Measurements from ENCODE around the gene ANXA2.

Gene ANXA2

DNA sequence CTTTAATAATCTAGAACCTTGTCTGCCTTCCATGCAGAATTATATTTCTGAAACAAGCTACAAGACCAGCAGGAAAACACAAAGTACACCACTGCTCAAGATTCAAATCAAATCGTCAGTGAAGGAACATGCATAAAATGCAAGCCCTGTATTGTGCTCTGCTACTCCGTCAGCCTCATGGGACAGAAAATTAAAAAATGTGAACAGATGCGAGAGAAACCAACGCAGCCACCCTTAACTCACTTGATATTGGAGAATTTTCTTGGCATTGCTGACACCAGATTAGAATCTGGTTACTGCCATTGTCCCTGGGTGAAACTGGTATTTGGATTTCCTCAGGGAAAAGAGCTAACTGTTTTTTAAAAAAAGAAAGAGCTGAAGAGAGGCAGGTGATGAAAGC lies 23.6 kb downstream of the ANXA2 start:
- H3K4me1 ChIP-seq (ENCODE audit: insufficient read depth, low read length), result peaks cover 46% of the 10 kb centered on the region
- peaks cover 31% of the 10 kb centered on the region for H3K36me3 ChIP-seq (ENCODE audit: insufficient read depth, low read length)
- no peak overlapping the region for H3K27ac ChIP-seq (ENCODE audit: low read depth, low read length)
- H3K9me3 ChIP-seq (ENCODE audit: low read length), result no peaks in the 10 kb centered on the region
- no peak overlapping the region for H3K4me3 ChIP-seq (ENCODE audit: low read depth in 1 of 2, low read length in 2 of 2)
- H3K27me3 ChIP-seq (ENCODE audit: control insufficient read depth in 1 of 2, insufficient read depth in 2 of 2, low read length in 2 of 2), result no peaks in the 10 kb centered on the region
- peak overlapping the region; percentile 5 for H3K9ac ChIP-seq (ENCODE audit: low read length)

DNA sequence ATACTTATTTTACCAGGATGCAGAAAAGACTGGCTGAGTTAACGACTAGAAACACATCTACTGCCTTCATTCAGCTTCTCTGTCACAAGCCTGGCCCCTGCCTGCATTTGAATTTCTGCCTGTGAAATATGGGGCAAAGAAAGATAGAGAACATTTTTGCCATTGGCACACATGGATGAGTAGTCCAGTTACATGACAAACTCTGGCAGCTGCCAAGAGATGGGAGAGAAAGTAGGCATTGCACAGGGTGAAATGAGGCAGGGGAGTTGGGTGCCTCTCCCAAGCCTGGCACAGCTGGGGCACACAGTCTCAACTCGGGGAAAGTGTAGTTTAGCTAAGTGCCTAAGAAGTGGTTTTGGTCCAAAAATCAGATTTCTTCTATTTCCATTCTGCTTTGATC lies 24.0 kb downstream of the ANXA2 start:
- Histone ChIP-seq H3K36me3 (ENCODE audit: insufficient read depth, low read length) (peaks cover 31% of the 10 kb centered on the region), H3K9ac (ENCODE audit: low read length) (no peak overlapping the region), H3K4me1 (ENCODE audit: insufficient read depth, low read length) (peaks cover 46% of the 10 kb centered on the region), H3K27me3 (ENCODE audit: control insufficient read depth in 1 of 2, insufficient read depth in 2 of 2, low read length in 2 of 2) (no peaks in the 10 kb centered on the region), H3K9me3 (ENCODE audit: low read length) (no peaks in the 10 kb centered on the region), H3K27ac (ENCODE audit: low read depth, low read length) (no peak overlapping the region), H3K4me3 (ENCODE audit: low read depth in 1 of 2, low read length in 2 of 2) (no peak overlapping the region)

DNA sequence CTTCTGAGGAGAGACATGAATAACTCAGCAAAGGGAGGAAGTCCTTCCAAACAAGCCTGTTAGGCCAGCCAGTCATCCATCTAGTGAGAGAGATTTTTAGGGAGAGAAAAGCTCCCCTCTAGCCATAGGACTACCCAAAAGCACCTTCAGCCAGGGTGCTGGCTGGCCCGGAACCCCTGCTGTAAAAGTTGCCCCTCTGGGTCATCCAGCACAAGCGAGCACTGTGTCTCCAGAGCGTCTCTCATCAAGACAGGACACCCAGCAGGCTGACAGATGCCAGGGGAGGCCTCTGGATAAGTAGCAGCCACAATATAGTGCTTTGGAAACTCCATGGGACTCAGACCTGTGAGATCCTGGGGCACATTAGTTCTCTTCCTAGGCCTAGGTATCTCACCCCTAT lies 24.5 kb downstream of the ANXA2 start:
- peaks cover 46% of the 10 kb centered on the region for H3K4me1 ChIP-seq (ENCODE audit: insufficient read depth, low read length)
- H3K36me3 ChIP-seq (ENCODE audit: insufficient read depth, low read length), result peaks cover 31% of the 10 kb centered on the region
- H3K9ac ChIP-seq (ENCODE audit: low read length), result no peak overlapping the region
- H3K9me3 ChIP-seq (ENCODE audit: low read length), result no peaks in the 10 kb centered on the region
- no peak overlapping the region for H3K4me3 ChIP-seq (ENCODE audit: low read depth in 1 of 2, low read length in 2 of 2)
- no peak overlapping the region for H3K27ac ChIP-seq (ENCODE audit: low read depth, low read length)
- H3K27me3 ChIP-seq (ENCODE audit: control insufficient read depth in 1 of 2, insufficient read depth in 2 of 2, low read length in 2 of 2), result no peaks in the 10 kb centered on the region

DNA sequence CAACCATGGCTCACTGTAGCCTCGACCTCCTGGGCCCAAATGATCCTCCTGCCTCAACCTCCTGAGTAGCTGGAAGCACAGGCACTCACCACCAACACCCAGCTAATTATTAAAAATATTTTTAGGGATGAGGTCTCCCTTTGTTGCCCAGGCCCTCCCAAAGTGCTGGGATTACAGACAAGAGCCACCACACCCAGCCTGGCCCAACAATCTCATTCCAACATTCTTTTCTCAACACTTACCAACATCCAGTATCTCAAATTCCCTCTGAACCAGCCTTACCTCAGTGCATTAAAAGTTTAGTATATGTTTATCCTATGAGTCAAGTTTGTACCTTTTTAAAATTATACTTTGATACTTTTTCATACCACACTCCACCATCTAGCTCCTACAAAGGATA lies 25.0 kb downstream of the ANXA2 start:
- H3K27me3 ChIP-seq (ENCODE audit: control insufficient read depth in 1 of 2, insufficient read depth in 2 of 2, low read length in 2 of 2), result no peaks in the 10 kb centered on the region
- H3K4me1 ChIP-seq (ENCODE audit: insufficient read depth, low read length), result peaks cover 46% of the 10 kb centered on the region
- no peak overlapping the region for H3K9ac ChIP-seq (ENCODE audit: low read length)
- H3K36me3 ChIP-seq (ENCODE audit: insufficient read depth, low read length), result peaks cover 31% of the 10 kb centered on the region
- H3K27ac ChIP-seq (ENCODE audit: low read depth, low read length), result no peak overlapping the region
- no peak overlapping the region for H3K4me3 ChIP-seq (ENCODE audit: low read depth in 1 of 2, low read length in 2 of 2)
- H3K9me3 ChIP-seq (ENCODE audit: low read length), result no peaks in the 10 kb centered on the region

DNA sequence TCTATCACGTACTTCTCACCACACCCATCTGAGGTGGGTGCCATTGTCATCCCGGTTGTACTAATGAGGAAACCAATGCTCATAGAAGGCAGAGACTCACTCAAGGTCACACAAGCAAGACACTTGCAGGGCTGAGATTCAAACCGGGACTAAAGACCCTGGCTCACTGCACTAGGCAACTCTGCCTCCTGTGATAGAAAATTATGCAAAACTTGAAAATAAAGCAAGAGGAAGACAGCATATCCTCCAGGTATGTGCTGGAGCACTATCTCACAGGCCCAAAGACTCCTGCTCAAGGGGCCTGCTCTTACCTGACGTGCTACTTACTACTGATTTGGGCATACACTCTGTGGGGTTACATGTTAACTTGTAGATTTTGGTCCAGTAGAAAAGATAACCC lies 25.6 kb downstream of the ANXA2 start:
- Histone ChIP-seq H3K27me3 (ENCODE audit: control insufficient read depth in 1 of 2, insufficient read depth in 2 of 2, low read length in 2 of 2) (no peaks in the 10 kb centered on the region), H3K4me1 (ENCODE audit: insufficient read depth, low read length) (peaks cover 46% of the 10 kb centered on the region), H3K9ac (ENCODE audit: low read length) (no peak overlapping the region), H3K36me3 (ENCODE audit: insufficient read depth, low read length) (peaks cover 30% of the 10 kb centered on the region), H3K27ac (ENCODE audit: low read depth, low read length) (no peak overlapping the region), H3K4me3 (ENCODE audit: low read depth in 1 of 2, low read length in 2 of 2) (no peak overlapping the region), H3K9me3 (ENCODE audit: low read length) (no peaks in the 10 kb centered on the region)

DNA sequence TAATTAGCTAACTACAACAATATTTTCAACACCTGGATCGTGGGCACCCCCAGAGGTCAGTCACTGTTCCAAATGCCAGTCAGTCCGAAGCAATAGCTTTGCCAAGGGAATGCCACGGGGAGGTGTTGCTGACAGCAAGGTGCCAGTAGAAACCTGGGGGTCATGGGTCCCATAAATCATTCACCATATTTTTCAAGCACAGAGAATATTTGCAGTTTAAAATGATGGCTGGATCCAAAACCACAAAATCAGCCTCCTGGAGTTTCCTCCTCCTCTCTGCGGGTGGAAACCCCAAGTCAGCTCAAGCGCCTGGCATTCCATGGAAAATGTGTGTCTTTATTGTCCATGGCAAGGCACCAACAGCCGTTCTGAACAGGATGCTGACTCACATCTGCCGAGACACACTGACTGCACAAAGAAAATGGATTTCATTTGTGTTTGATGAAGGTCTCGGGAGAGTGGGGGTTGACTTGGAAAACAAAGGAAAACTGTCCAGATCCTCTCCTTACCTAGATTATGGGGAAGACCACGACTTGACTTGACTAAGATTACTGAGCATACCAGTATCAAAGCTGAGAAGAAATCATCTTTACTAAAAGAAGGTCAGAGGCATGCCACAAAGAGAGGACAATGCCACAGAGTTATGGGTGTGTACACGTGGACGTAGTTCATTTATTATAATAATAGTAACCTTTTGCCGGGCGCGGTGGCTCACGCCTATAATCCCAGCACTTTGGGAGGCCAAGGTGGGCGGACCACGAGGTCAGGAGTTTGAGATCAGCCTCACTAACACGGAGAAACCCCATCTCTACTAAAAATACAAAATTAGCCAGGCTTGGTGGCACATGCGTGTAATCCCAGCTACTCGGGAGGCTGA lies 26.4 kb downstream of the ANXA2 start:
- H3K36me3 ChIP-seq (ENCODE audit: insufficient read depth, low read length), result peaks cover 22% of the 10 kb centered on the region
- no peak overlapping the region for H3K9ac ChIP-seq (ENCODE audit: low read length)
- H3K27ac ChIP-seq (ENCODE audit: low read depth, low read length), result no peak overlapping the region
- no peaks in the 10 kb centered on the region for H3K9me3 ChIP-seq (ENCODE audit: low read length)
- no peaks in the 10 kb centered on the region for H3K27me3 ChIP-seq (ENCODE audit: control insufficient read depth in 1 of 2, insufficient read depth in 2 of 2, low read length in 2 of 2)
- H3K4me3 ChIP-seq (ENCODE audit: low read depth in 1 of 2, low read length in 2 of 2), result no peak overlapping the region
- peaks cover 46% of the 10 kb centered on the region for H3K4me1 ChIP-seq (ENCODE audit: insufficient read depth, low read length)

DNA sequence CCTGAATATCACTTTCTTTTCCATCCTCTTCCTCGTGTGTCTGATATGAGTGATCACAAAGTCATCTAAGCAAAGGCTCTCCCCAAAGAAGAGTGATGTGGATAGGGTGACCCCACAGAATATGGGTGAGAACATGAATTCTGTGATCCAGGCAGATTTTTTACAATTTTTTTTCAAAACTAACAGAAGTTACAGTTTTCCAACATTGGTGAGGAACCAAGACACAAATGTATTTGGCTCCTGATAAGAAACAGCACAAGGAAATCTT lies 27.0 kb downstream of the ANXA2 start:
- no peaks in the 10 kb centered on the region for H3K27me3 ChIP-seq (ENCODE audit: control insufficient read depth in 1 of 2, insufficient read depth in 2 of 2, low read length in 2 of 2)
- H3K9ac ChIP-seq (ENCODE audit: low read length), result no peak overlapping the region
- no peak overlapping the region for H3K4me3 ChIP-seq (ENCODE audit: low read depth in 1 of 2, low read length in 2 of 2)
- H3K36me3 ChIP-seq (ENCODE audit: insufficient read depth, low read length), result peaks cover 19% of the 10 kb centered on the region
- no peaks in the 10 kb centered on the region for H3K9me3 ChIP-seq (ENCODE audit: low read length)
- H3K4me1 ChIP-seq (ENCODE audit: insufficient read depth, low read length), result peaks cover 46% of the 10 kb centered on the region
- H3K27ac ChIP-seq (ENCODE audit: low read depth, low read length), result no peak overlapping the region

DNA sequence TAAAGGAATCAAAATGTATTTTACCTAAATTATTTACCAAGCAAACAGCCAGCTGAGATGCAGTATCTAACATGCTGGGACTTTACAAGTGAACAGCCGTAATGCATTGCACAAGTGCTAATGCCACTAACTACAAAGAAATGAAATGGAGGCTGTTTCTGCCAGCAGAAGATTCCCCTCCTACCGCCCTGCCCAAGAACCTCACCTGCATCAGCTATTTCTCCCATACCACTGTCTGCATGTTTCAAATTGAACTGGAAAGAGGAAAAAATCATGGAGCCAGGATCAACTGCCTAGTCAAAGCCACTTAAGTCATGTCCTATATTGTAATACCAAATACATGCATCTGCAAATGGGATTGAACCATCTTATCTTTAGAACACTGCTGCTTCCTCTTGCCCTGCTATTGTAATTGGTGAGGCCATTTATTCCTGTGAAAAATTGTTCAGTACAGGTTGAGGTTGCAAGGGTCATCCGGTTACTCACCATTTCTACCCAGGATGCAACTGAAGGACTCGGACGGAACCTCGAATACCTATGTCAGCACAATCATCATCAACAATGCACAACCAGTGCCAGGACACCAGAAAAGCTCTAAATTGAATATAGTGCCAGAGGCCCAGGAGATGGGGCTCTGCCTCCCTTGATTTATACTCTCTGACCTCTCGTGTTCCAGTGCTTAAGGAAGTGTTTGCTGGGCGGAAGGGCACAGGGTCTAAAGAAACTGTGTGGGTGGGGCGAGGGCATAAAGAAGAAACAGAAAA lies 27.5 kb downstream of the ANXA2 start:
- Histone ChIP-seq H3K27me3 (ENCODE audit: control insufficient read depth in 1 of 2, insufficient read depth in 2 of 2, low read length in 2 of 2) (no peaks in the 10 kb centered on the region), H3K36me3 (ENCODE audit: insufficient read depth, low read length) (peaks cover 19% of the 10 kb centered on the region), H3K9ac (ENCODE audit: low read length) (no peak overlapping the region), H3K4me3 (ENCODE audit: low read depth in 1 of 2, low read length in 2 of 2) (no peak overlapping the region), H3K4me1 (ENCODE audit: insufficient read depth, low read length) (peaks cover 43% of the 10 kb centered on the region), H3K9me3 (ENCODE audit: low read length) (no peaks in the 10 kb centered on the region), H3K27ac (ENCODE audit: low read depth, low read length) (no peak overlapping the region)

DNA sequence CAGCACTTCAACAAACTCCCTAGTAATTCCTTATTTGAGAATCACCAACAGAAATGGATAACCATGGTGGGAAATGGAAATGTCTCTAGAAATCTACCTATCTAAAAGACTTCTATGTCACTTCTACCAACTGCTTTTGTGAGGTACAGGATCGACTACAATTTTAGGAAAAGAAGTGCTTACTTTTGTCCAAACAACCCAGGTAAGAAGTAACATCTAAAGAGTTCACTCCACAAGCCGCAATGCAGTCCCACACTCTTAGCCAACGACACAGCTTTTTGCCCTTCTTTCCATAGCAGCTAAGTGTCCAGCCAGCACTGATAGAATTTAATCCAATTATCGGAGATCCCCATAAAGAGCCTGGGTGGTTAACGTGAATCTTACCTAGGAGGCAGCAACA lies 28.1 kb downstream of the ANXA2 start:
- H3K4me1 ChIP-seq (ENCODE audit: insufficient read depth, low read length), result peaks cover 38% of the 10 kb centered on the region

DNA sequence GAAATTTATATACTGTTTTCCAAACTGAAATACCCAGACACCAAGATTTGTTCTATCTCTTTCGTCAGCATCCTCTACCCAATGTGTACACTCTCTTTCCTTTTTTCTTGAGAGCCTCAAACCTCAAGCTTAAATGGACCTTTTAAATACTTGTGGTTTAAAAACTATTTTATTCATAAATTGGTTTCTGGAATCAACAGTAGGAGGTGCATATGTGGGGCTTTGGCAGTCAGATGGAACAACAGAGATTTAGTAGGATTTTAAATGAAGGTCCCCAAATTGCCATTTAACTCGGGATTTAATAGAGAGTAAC lies 33.2 kb downstream of the ANXA2 start:
- Histone ChIP-seq H3K36me3 (ENCODE audit: insufficient read depth, low read length) (peaks cover 13% of the 10 kb centered on the region), H3K9ac (ENCODE audit: low read length) (no peak overlapping the region), H3K4me3 (ENCODE audit: low read depth in 1 of 2, low read length in 2 of 2) (no peak overlapping the region), H3K4me1 (ENCODE audit: insufficient read depth, low read length) (peaks cover 33% of the 10 kb centered on the region), H3K27ac (ENCODE audit: low read depth, low read length) (no peak overlapping the region), H3K9me3 (ENCODE audit: low read length) (no peaks in the 10 kb centered on the region), H3K27me3 (ENCODE audit: control insufficient read depth in 1 of 2, insufficient read depth in 2 of 2, low read length in 2 of 2) (no peaks in the 10 kb centered on the region)

More for the DNA sequence above, 28.1 kb downstream of the ANXA2 start:
- Histone ChIP-seq H3K36me3 (ENCODE audit: insufficient read depth, low read length) (peaks cover 19% of the 10 kb centered on the region), H3K9ac (ENCODE audit: low read length) (no peak overlapping the region), H3K27me3 (ENCODE audit: control insufficient read depth in 1 of 2, insufficient read depth in 2 of 2, low read length in 2 of 2) (no peaks in the 10 kb centered on the region), H3K9me3 (ENCODE audit: low read length) (no peaks in the 10 kb centered on the region), H3K27ac (ENCODE audit: low read depth, low read length) (no peak overlapping the region), H3K4me3 (ENCODE audit: low read depth in 1 of 2, low read length in 2 of 2) (no peak overlapping the region)

DNA sequence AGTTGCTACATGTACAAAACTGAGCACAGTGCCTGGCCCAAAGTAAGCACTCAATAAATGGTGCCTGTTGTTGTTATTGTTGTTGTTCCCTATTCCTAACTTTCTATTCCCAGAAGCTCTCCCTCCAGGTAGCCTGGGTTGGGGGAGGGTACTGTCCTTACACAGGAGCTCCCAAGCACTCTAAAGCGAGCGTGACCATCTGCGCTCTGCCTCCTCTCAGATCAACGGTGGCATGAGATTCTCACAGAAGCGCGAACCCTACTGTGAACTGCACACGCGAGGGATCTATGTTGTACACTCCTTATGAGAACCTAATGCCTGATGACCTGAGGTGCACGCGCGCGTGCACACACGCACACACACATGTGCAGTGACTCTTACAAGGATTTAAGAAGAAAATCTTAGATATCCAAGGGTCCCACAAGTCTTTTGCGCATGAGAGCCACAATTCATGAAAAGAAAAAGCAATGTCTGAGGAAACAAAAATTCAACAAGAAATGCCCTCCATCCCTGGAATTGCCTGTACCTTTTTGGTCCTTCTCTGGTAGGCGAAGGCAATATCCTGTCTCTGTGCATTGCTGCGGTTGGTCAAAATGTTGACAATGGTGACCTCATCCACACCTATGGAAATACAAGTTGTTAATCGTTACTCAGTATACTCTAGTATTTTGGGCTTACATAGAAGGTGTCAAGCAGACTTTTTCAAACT lies 33.7 kb downstream of the ANXA2 start:
- no peak overlapping the region for H3K9ac ChIP-seq (ENCODE audit: low read length)
- H3K36me3 ChIP-seq (ENCODE audit: insufficient read depth, low read length), result peaks cover 13% of the 10 kb centered on the region
- no peaks in the 10 kb centered on the region for H3K27me3 ChIP-seq (ENCODE audit: control insufficient read depth in 1 of 2, insufficient read depth in 2 of 2, low read length in 2 of 2)
- no peak overlapping the region for H3K27ac ChIP-seq (ENCODE audit: low read depth, low read length)
- H3K9me3 ChIP-seq (ENCODE audit: low read length), result no peaks in the 10 kb centered on the region
- no peak overlapping the region for H3K4me3 ChIP-seq (ENCODE audit: low read depth in 1 of 2, low read length in 2 of 2)
- H3K4me1 ChIP-seq (ENCODE audit: insufficient read depth, low read length), result peaks cover 38% of the 10 kb centered on the region
